NB4 (cell line): Measurements from ENCODE around the gene PRR35.

Experiments used
- CTCF ChIP-seq: IDR thresholded peaks from one replicate; pipeline ENCODE4 v1.5.1; 2012; ENCODE audit warnings: low read depth, low read length
- MAX ChIP-seq: IDR thresholded peaks from 2 replicates; pipeline ENCODE4 v1.6.1; 2011; ENCODE audit warnings: low read depth, low read length
- POLR2A ChIP-seq: IDR thresholded peaks from 2 replicates; pipeline ENCODE4 v1.6.1; 2011; ENCODE audit warnings: mild to moderate bottlenecking; ENCODE audit not compliant: insufficient read length; ENCODE audit errors: extremely low read depth

- no peak for TF ChIP-seq CTCF
- TF ChIP-seq POLR2A = no peak
- no peak for TF ChIP-seq MAX
Measured at GRCh38 chr16:522320-523096, 37.7 kb upstream of the PRR35 start.
